Measurements from ENCODE around the gene CITED2. TPM values are rescaled to one million over a fixed set of nuclear protein-coding genes. Genes with fewer than 3 reads are reported as not detected.

Gene CITED2
- total RNA-seq, 1 donor from 2014 or later: 105 TPM

GRCh38 chr6:139329224-139329623 lies 45.2 kb downstream of the CITED2 start:
- H3K4me1 ChIP-seq: peaks cover 6% of the 10 kb centered on the region
- H3K9me3 ChIP-seq (replicated peaks): no peaks in the 10 kb centered on the region
- H3K27me3 ChIP-seq (ENCODE audit: low read depth): no peaks in the 10 kb centered on the region
- no peak for TF ChIP-seq CTCF (IDR thresholded peaks at IDR 0.05; ENCODE audit: borderline replicate concordance)
- H3K36me3 ChIP-seq: no peaks in the 10 kb centered on the region
- no peak overlapping the region for H3K27ac ChIP-seq (replicated peaks)
- intact Hi-C loops (cut with micrococcal nuclease): no loop called here
- no peak overlapping the region for H3K4me3 ChIP-seq
- no peak for DNase-seq

- H3K27ac ChIP-seq (replicated peaks): no peak overlapping the region
- H3K27me3 ChIP-seq (ENCODE audit: low read depth): no peaks in the 10 kb centered on the region
- no peak for DNase-seq
- intact Hi-C loops (cut with micrococcal nuclease): no loop called here
- H3K4me1 ChIP-seq: peaks cover 11% of the 10 kb centered on the region
- no peaks in the 10 kb centered on the region for H3K9me3 ChIP-seq (replicated peaks)
- H3K4me3 ChIP-seq: no peak overlapping the region
- TF ChIP-seq CTCF (IDR thresholded peaks at IDR 0.05; ENCODE audit: borderline replicate concordance): no peak
- no peaks in the 10 kb centered on the region for H3K36me3 ChIP-seq
Measured at GRCh38 chr6:139327038-139327437, 47.4 kb downstream of the CITED2 start.

GRCh38 chr6:139325686-139326085 lies 48.8 kb downstream of the CITED2 start:
- Histone ChIP-seq H3K4me3 (no peak overlapping the region), H3K9me3 (replicated peaks) (no peaks in the 10 kb centered on the region), H3K36me3 (no peaks in the 10 kb centered on the region), H3K27ac (replicated peaks) (no peak overlapping the region), H3K27me3 (ENCODE audit: low read depth) (no peaks in the 10 kb centered on the region), H3K4me1 (peaks cover 11% of the 10 kb centered on the region)
- no peak for TF ChIP-seq CTCF (IDR thresholded peaks at IDR 0.05; ENCODE audit: borderline replicate concordance)
- intact Hi-C loops (cut with micrococcal nuclease): no loop called here
- DNase-seq: no peak

GRCh38 chr6:139325125-139325524 lies 49.3 kb downstream of the CITED2 start:
- no peaks in the 10 kb centered on the region for H3K36me3 ChIP-seq
- H3K4me3 ChIP-seq: no peak overlapping the region
- TF ChIP-seq CTCF (IDR thresholded peaks at IDR 0.05; ENCODE audit: borderline replicate concordance): no peak
- H3K9me3 ChIP-seq (replicated peaks): no peaks in the 10 kb centered on the region
- H3K27ac ChIP-seq (replicated peaks): peak overlapping the region; percentile 13
- intact Hi-C loops (cut with micrococcal nuclease): no loop called here
- peaks cover 11% of the 10 kb centered on the region for H3K4me1 ChIP-seq
- no peak for DNase-seq
- no peaks in the 10 kb centered on the region for H3K27me3 ChIP-seq (ENCODE audit: low read depth)

DNA sequence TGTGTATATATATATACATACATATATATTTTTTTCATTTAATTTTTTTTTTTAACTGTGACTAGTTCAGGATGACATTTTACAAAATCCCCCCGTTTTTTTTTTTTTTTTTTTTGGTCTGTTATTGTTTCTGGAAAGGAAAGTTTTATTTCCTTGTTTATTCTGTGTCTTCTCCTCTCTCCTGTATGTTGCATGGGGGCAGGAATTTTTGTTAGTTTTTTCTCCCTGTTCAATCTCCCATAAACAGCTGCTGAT lies 50.2 kb downstream of the CITED2 start:
- Histone ChIP-seq H3K4me1 (peaks cover 11% of the 10 kb centered on the region), H3K27me3 (ENCODE audit: low read depth) (no peaks in the 10 kb centered on the region), H3K27ac (replicated peaks) (peak overlapping the region; percentile 78), H3K9me3 (replicated peaks) (no peaks in the 10 kb centered on the region), H3K4me3 (peak overlapping the region; percentile 45), H3K36me3 (no peaks in the 10 kb centered on the region)
- intact Hi-C loops (cut with micrococcal nuclease): no loop called here
- TF ChIP-seq CTCF (IDR thresholded peaks at IDR 0.05; ENCODE audit: borderline replicate concordance): no peak
- no peak for DNase-seq
